Subcutaneous adipose tissue (tissue), 4 donors: ENCODE results near the gene CSNK1G1. TPM values are rescaled to one million over a fixed set of nuclear protein-coding genes. Genes with fewer than 3 reads are reported as not detected.

ENCODE experiments used
- total RNA-seq, 4 donors: library from RNA; depleted of rRNA; stranded (reverse); fragments of >200 nt; gene quantifications; one replicate each; pipeline ENCODE4 v1.1.0, GENCODE V29; 2016
- TF ChIP-seq, protein P1 (sequence below): fragments of 450-650 bp; IDR thresholded peaks from one replicate; pipeline ENCODE4 v1.5.1; 2016; ENCODE audit warnings: low read depth, mild to moderate bottlenecking, control low read depth, antibody characterized with exemption, moderate library complexity

CSNK1G1 gene
- total RNA-seq, 4 donors from 2014 or later, result 13.0 to 26.7 (median 16.2) TPM

- TF ChIP-seq, protein P1, sequence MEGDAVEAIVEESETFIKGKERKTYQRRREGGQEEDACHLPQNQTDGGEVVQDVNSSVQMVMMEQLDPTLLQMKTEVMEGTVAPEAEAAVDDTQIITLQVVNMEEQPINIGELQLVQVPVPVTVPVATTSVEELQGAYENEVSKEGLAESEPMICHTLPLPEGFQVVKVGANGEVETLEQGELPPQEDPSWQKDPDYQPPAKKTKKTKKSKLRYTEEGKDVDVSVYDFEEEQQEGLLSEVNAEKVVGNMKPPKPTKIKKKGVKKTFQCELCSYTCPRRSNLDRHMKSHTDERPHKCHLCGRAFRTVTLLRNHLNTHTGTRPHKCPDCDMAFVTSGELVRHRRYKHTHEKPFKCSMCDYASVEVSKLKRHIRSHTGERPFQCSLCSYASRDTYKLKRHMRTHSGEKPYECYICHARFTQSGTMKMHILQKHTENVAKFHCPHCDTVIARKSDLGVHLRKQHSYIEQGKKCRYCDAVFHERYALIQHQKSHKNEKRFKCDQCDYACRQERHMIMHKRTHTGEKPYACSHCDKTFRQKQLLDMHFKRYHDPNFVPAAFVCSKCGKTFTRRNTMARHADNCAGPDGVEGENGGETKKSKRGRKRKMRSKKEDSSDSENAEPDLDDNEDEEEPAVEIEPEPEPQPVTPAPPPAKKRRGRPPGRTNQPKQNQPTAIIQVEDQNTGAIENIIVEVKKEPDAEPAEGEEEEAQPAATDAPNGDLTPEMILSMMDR, result no peak
Observed at GRCh38 chr15:64149893-64150578, 205.9 kb downstream of the CSNK1G1 start.

GRCh38 chr15:64149424-64149823 is 206.5 kb downstream of the CSNK1G1 start:
- TF ChIP-seq, protein P1, result no peak

GRCh38 chr15:64148581-64148980 is 207.4 kb downstream of the CSNK1G1 start:
- TF ChIP-seq, protein P1, result no peak

DNA sequence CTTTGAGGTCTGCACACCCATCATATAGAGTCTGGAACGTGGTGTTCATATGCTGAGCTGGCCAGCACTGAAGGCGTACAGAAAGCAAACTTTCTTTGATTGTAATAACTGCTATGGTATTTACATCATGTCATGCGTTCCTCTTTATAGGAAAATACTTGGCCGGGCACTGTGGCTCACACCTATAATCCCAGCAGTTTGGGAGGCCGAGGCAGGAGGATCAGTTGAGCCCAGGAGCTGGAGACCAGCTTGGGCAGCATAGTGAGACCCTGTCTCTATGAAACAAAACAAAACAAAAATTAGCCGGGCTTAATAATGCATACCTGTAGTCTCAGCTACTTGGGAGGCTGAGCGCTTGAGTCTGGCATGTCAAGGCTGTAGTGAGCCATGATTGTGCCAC is 207.8 kb downstream of the CSNK1G1 start:
- TF ChIP-seq, protein P1, result no peak

DNA sequence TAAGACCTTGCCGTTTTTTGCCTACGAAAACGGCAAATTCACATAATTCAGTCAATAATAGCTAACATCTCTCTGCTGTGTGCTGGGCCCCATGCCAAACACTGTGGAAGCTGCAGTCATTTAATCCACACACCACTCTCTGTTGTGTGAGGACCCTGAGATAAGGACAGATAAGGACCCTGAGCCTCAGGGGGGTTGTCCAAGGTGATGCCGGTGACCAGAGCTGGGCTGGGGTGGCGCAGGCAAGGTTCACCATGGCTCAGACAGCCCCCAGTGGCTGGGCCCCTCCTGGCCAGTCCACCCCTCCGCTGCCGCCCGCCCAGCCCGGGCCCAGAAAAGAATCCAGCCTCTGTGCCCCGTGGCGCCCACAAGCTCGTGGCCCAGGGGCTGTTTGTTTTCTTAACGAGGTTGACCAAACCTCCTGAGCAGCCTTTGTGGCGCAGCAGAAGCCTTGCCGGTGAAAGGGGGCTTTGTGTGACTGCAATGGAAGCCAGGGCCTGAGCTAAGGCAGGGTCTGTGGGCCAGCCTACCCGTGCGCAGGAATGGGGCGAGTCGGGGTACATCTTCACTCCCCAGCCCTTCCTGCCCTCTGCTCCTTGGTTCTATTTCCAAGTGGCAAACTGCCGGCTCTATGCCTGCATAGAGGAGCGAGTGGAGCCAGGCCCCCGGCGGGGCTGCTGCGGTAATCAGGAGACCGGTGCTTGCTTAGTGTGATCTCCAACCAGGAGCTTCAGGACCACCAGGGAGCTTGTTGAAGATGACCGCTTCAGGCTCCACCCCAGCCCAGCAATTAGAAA is 208.9 kb downstream of the CSNK1G1 start:
- TF ChIP-seq, protein P1, result no peak

- TF ChIP-seq, protein P1, result no peak
Observed at GRCh38 chr15:64146520-64146884, 209.5 kb downstream of the CSNK1G1 start.

DNA sequence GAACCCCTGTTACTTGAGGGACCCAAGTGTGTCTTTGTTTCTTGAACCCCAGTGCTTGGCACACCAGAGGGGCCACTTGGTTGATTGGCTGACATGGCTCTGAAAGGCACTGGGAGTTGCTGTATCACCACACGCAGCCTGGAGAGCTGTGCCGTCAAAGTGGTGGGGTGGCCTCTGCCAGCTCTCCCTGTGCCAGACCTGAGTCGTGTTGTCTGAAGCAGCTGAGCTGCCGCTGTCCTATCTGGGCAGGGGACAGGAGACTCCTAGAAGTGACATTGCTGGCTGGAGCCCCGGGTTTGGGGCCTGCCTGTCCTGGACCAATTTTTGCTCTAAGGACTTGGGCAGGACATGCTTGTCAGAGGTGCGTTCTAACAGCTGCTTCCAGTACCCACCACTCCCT is 209.9 kb downstream of the CSNK1G1 start:
- TF ChIP-seq, protein P1, result no peak
